Bronchus fibroblast of lung (primary cell): Measurements from ENCODE around the gene ANO9. TPM values are rescaled to one million over a fixed set of nuclear protein-coding genes. Genes with fewer than 3 reads are reported as not detected.

Experiments used
- total RNA-seq: library from RNA; depleted of rRNA; stranded (reverse); fragments of >200 nt; gene quantifications from 2 replicates; pipeline ENCODE4 v1.2.3, GENCODE V29; 2015

ANO9 gene
- total RNA-seq, result under 0.01 TPM in 1 of 2 replicates, not detected in the other

GRCh38 chr11:441418-442274 lies at the start of gene ANO9:
ANO9 (minus strand) TSS chr11:442011; CDS start chr11:441926, 85 bp downstream.

GRCh38 chr11:449889-450808 lies 8.3 kb upstream of the ANO9 start, which contains the start of gene PTDSS2:
PTDSS2 (plus strand) TSS chr11:450279; CDS start chr11:450456, 177 bp downstream.

GRCh38 chr11:394034-394857 lies 47.6 kb downstream of the ANO9 start, which contains the start of gene PKP3:
PKP3 (plus strand) TSS chr11:394209; CDS start chr11:394293, 84 bp downstream.

GRCh38 chr11:369336-370018 lies 72.3 kb downstream of the ANO9 start, which contains the start of gene B4GALNT4:
B4GALNT4 (plus strand) TSS chr11:369499; CDS start chr11:369804, 305 bp downstream.

Other genes with a start within 250 kb of the ANO9 start
- gene SCGB1C1, start 248.9 kb downstream of the ANO9 start, total RNA-seq, result not detected in 2 replicates
- 32.9 and 33.6 TPM in 2 replicates for gene BET1L, start 234.6 kb downstream of the ANO9 start, total RNA-seq
- gene RIC8A, start 234.3 kb downstream of the ANO9 start, total RNA-seq, result 102 and 127 TPM in 2 replicates
- gene SIRT3, start 205.7 kb downstream of the ANO9 start, total RNA-seq, result 12.8 and 14.6 TPM in 2 replicates
- 126 and 140 TPM in 2 replicates for gene PSMD13, start 205.0 kb downstream of the ANO9 start, total RNA-seq
- gene NLRP6, start 163.6 kb downstream of the ANO9 start, total RNA-seq, result not detected in 2 replicates
- 6.1 and 6.4 TPM in 2 replicates for gene PGGHG, start 152.9 kb downstream of the ANO9 start, total RNA-seq
- not detected in 2 replicates for gene IFITM5, start 142.5 kb downstream of the ANO9 start, total RNA-seq
- gene IFITM2, start 134.2 kb downstream of the ANO9 start, total RNA-seq, result 317 and 338 TPM in 2 replicates
- gene IFITM1, start 128.0 kb downstream of the ANO9 start, total RNA-seq, result 72.5 and 82.9 TPM in 2 replicates
- 256 and 282 TPM in 2 replicates for gene IFITM3, start 121.2 kb downstream of the ANO9 start, total RNA-seq
- 4.7 and 10.7 TPM in 2 replicates for gene B4GALNT4, start 72.5 kb downstream of the ANO9 start, total RNA-seq
- gene PKP3, start 47.8 kb downstream of the ANO9 start, total RNA-seq, result 1.9 and 2.0 TPM in 2 replicates
- gene SIGIRR, start 27.0 kb downstream of the ANO9 start, total RNA-seq, result 25.1 and 29.9 TPM in 2 replicates
- gene PTDSS2, start 8.3 kb upstream of the ANO9 start, total RNA-seq, result 32.4 and 33.9 TPM in 2 replicates
- gene RNH1, start 65.2 kb upstream of the ANO9 start, total RNA-seq, result 272 and 273 TPM in 2 replicates
- 53.1 and 65.7 TPM in 2 replicates for gene HRAS, start 93.6 kb upstream of the ANO9 start, total RNA-seq
- 0.30 and 0.34 TPM in 2 replicates for gene LRRC56, start 95.5 kb upstream of the ANO9 start, total RNA-seq
- 0.59 and 0.84 TPM in 2 replicates for gene LMNTD2, start 118.7 kb upstream of the ANO9 start, total RNA-seq
- gene RASSF7, start 119.0 kb upstream of the ANO9 start, total RNA-seq, result 9.1 and 9.4 TPM in 2 replicates
- 18.1 and 20.5 TPM in 2 replicates for gene PHRF1, start 134.5 kb upstream of the ANO9 start, total RNA-seq
- 11.1 and 16.3 TPM in 2 replicates for gene IRF7, start 173.9 kb upstream of the ANO9 start, total RNA-seq
- not detected in 2 replicates for gene CDHR5, start 182.9 kb upstream of the ANO9 start, total RNA-seq
- not detected in 2 replicates for gene SCT, start 185.2 kb upstream of the ANO9 start, total RNA-seq
- 0.15 TPM in 1 of 2 replicates, not detected in the other for gene DRD4, start 195.3 kb upstream of the ANO9 start, total RNA-seq